ENCODE results near the gene RGS9BP.

RGS9BP gene

DNA sequence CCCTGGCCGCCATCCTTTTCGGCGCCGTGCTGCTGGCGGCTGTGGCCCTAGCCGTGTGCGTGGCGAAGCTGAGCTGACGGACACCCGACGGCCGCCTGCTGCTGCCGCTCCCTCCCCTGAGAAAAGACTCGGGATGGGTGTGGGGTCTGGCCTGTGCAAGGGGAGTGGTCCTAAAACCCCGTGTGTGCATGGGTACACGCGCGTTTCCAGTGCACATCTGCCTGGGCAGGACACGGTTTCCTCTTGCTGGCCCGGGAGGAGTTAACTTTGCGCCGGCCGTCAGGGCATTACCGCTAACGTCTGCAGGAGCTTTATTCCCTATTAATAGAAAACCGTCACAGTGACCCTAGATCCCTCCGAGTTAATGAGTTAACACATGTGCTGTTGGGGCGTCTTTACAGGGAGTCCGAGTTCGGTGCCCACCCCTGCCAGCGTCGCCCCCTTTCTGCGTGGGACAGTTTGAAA is 1.3 kb downstream of the RGS9BP start:
- TF ChIP-seq CTCF (IDR thresholded peaks at IDR 0.05; ENCODE audit: low read depth, low read length) = no peak
- DNase-seq (ENCODE audit: extremely low read depth, low read depth) = no peak

- no peak for TF ChIP-seq CTCF (IDR thresholded peaks at IDR 0.05; ENCODE audit: low read depth, low read length)
- no peak for DNase-seq (ENCODE audit: extremely low read depth, low read depth)
These were observed 2.0 kb downstream of the RGS9BP start for GRCh38 chr19:32677657-32678056.

DNA sequence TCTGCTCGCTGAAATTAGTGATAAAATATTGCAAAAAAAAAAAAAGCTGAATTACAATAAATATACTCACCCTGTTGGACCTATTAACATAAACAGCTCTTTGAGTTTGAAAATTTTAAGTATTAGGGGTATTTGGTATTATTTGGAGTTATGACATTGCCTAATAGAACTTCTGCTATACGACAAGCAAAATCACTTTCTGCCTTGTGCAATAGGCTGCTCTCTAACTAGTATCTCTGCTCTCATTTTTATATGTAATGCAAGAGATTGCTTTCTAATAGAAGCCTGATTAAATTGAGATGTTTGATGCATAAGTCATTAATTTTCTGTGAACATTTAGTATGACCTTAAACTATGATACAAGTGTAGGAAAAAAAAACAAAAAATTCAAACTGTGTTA is 5.3 kb downstream of the RGS9BP start:
- no peak for TF ChIP-seq CTCF (IDR thresholded peaks at IDR 0.05; ENCODE audit: low read depth, low read length)
- DNase-seq (ENCODE audit: extremely low read depth, low read depth) = no peak

- no peak for DNase-seq (ENCODE audit: extremely low read depth, low read depth)
- no peak for TF ChIP-seq CTCF (IDR thresholded peaks at IDR 0.05; ENCODE audit: low read depth, low read length)
These were observed 6.7 kb downstream of the RGS9BP start for GRCh38 chr19:32682317-32682716.

- no peak for TF ChIP-seq CTCF (IDR thresholded peaks at IDR 0.05; ENCODE audit: low read depth, low read length)
- no peak for DNase-seq (ENCODE audit: extremely low read depth, low read depth)
These were observed 11.3 kb downstream of the RGS9BP start for GRCh38 chr19:32686847-32687475.

GRCh38 chr19:32687681-32688080 is 12.0 kb downstream of the RGS9BP start:
- DNase-seq (ENCODE audit: extremely low read depth, low read depth) = no peak
- no peak for TF ChIP-seq CTCF (IDR thresholded peaks at IDR 0.05; ENCODE audit: low read depth, low read length)

DNA sequence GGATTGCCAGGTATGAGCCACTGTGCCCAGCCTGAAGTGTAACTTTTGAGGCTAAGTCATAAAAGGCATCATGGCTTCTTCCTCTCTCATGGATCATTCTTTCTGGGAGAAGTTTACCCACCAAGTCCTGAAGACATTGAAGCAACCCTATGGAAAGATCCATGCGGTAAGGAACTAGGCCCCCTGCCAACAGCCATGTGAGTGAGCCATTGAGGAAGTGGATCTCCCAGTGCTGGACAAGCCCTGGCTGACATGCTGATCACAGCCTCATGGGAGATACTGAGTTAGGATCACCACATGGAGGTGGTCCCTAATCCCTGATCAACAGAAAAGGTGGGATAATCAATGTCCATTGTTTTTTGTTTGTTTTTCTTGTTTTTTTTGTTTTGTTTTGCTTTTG is 12.7 kb downstream of the RGS9BP start:
- DNase-seq (ENCODE audit: extremely low read depth, low read depth) = no peak
- TF ChIP-seq CTCF (IDR thresholded peaks at IDR 0.05; ENCODE audit: low read depth, low read length) = no peak

Measured in AG09319 (cell line).